T-helper 2 cell treated with Interferon-gamma antibody and Interleukin-4, amounts not matched to agents 100 ng/mL and 5 ng/mL, for 36 hours (primary cell): ENCODE data around the gene TCF12. TPM values are rescaled to one million over a fixed set of nuclear protein-coding genes. Genes with fewer than 3 reads are reported as not detected.

Source experiments
- intact Hi-C: fragments of 100-400 bp; cut with micrococcal nuclease; formaldehyde crosslinking; loops from one replicate; pipeline ENCODE4 v1.15.1; 2023
- total RNA-seq: library from RNA; stranded (reverse); gene quantifications from 2 replicates; pipeline ENCODE4 v1.2.3, GENCODE V29; 2022

TCF12 gene
- total RNA-seq, 1 donor from 2014 or later: 68.8 TPM

DNA sequence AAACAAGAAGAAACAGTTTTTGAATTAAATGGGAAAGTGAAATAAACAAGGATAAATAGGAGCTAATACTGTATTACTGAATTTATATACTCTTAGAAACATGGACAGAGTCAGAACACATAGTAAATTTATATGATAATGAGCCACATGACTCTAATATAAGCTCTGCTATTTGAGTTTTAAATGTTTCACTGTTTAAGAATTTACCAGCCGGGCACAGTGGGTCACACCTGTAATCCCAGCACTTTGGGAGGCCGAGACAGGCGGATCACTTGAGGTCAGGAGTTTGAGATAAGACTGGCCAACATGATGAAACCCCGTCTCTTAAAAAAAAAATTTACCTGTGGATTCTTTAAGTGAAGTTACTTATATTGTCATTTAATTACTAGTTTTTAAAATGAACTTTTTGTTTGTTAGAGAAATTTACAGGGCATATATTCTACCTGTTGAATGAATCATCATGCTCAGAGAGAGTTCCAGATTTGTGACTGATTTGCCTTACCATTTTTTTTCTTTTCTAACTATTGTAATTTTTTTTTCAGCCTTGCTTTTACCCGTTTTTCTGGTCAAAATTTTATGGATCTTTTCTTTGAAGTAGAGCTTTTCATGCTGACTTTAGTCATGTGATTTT is 125.7 kb downstream of the TCF12 start:
- intact Hi-C loops: no loop called here

DNA sequence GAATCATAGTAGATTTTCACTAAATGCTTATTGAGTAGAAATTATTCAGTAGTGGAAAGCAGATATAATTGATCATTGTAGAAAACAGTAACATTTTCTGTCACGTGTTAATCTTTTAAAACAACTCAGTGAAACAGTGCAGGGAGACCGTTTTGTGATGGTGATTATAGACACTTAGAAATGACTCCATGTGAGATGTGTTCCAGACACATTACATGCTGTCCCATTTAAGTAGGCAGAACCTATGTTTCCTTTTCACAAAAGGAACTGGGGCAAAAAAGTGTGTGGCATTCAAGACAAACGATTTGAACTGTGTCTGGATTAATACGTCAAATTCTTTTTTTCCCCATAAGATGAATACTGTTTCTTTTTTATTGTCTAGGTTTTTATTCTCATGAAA is 126.5 kb downstream of the TCF12 start:
- intact Hi-C loops: no loop called here

DNA sequence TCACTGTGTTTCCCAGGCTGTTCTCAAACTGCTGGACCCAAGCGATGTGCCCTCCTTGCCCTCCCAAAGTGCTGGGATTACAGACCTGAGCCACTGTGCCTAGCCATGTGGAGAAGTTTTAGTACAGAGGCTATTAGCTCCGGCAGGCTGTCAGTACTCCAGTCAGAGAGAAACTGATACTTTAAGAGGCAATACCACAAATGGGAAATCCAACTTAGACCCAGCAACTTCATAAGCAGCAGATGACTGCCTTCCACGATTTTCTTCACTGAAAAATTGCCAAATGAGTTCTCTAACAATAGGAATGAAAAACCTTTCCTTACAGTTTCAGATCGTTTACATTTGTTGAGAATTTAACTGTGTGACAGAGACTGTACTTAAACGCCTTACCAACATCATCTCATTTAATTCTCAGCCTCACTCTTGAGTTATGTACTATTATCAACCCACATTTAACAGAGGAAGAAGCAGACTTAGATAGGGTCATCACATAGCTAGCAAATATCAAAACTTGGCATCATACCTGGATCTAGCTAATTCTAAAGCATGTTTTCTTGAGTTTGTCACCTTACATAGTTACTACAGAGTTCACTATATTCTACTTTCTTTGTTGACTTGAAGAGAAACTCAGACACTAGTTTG is 127.4 kb downstream of the TCF12 start:
- intact Hi-C loops: no loop called here

DNA sequence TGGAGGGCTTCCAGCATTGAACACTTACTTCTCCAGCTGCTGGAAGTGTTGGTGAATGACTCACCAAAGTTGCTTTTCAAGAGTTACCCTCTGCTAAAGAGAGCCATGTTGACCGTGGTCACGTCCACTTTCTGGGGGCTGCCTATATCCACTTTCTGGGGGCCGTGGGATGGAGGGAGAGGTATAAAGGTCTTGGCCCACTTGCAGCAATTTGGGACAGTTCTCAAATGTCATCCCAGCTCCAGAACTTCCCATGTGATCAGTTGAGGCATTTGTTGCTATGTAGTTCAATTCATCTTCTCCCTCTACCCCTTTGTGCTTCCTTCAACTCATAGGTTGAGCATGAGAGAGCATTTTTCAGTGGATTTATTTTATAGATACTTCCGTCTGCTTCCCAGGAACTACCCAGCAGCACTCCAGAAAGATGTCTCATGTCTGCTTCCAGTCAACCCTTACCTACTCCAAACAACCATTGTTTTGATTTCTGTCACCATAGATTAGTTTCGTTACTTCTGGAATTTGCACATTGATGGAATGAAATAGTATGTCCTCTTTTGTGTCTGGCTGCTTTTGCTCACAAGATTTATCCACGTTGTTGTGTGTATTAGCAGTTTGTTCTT is 130.6 kb downstream of the TCF12 start:
- intact Hi-C loops: no loop called here

DNA sequence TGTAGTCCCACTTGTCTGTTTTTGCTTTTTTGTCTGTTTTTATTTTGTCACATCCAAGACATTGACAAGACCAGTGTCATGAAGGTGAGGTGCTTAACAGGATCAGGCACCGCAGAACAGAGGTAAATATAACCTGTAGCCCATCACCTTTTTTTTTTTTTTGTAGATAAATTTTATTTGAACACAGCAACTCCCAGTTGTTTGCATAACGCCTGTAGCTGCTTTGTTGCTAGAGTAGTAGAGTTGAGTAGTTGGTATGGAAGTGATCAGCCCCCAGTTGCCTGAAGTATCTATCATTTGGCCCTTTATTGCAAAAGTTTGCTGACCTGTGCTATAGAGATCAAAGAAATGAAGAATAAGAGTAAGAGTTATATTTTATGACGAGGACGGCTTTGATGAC is 135.0 kb downstream of the TCF12 start:
- intact Hi-C loops: no loop called here

DNA sequence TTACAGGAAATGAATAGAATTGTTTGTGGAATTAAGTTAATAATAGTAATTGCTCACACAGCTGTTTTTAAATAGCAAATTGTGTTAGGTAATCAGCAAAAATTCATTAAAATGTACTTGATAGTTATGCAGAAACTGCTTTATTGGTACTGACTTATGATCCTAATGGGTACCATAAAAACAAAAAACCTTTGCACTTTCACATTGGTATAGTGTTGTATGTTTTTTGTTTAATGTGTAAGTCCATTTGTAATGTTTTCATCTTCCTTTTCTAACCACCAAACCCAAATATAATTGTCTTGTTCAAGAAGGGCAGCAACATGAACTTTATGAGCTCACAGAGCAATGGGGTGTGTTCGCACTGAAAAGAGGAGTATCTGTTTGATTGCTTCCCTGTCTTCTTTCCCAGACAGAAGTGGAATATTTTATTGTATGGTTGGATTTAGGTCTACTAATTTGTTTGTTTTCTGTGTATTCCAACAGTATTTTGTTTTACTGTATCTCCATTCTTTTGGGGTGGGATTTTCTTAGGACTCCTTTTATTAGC is 135.8 kb downstream of the TCF12 start:
- intact Hi-C loops: no loop called here

DNA sequence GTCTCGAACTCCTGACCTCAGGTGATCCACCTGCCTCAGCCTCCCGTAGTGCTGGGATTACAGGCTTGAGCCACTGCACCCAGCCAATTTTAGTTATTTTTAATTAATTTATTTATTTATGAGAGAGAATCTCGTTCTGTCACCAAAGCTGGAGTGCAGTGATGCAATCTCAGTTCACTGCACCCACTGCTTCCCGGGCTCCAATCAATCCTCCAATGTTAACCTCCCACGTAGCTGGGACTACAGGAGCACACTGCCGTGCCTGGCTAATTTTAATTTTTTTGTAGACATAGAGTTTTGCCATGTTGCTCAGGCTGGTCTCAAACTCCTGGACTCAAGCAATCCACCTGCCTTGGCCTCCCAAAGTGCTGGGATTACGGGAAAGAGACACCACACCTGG is 137.9 kb downstream of the TCF12 start:
- intact Hi-C loops: no loop called here

DNA sequence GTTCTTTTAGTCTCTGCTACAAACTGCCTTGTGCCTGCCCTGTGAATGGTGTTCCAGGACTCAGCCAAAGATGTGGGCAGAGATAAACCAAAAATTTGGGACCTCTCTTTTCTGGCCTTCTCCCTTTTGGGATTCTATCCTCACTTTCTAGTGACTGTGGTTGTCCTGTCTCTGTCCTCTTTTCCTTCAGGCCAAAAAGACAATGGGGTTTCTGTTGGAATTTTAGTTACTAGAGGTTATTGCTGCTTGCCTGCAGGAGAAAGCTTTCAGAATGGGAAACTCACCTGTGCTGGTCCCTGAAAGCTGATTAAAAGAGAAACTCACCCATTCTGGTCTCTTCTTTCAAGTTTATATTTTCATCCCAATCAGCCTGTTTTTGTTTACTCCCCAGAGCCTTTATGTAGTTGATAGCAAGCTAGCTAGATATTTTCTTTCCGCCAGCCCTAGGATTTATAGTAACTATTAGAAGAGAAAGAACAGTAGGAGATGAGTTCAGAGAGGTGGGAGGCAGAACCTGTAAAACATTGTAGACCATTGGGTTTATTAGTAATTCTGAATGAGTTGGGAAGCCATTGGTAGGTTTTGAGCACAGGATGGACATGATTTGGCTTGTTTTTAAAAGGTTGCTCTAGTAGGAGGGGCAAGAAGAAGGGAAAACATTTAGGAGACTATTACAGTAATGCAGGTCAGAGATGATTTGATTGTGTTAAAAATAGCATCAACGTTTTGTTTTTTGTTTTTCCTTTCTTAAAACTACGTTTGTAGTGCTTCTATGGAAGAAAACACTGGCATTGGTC is 138.9 kb downstream of the TCF12 start:
- intact Hi-C loops: no loop called here

DNA sequence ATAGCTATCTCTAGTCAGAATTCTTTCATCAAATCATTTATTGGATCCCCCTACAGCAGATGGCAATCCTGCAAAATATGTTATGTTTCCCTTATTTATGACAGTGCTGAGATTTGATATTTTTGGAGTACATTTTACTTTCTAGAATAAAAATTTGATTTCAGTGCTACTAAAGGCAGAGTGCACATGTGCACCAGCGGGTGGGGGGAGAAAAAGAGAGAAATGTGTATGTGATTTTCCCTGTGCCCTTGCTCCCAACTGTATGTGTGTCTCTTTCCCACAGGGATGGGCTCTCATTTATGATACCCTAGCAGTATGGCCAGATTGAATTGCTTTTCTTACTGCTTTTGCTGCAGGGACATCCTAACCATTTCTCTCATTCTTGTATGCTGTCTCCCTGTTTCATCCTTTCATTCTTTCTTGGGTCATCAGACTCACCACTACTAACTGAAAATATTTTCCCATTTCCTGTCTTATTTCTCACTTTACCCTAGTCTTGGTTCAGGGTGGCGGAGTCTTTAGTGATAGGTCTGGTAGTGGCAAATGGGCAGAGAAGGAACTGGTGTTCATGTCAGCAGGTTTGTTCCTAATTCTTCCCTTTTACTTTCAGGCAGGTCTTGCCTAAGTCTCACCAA is 140.7 kb downstream of the TCF12 start:
- intact Hi-C loops: no loop called here

DNA sequence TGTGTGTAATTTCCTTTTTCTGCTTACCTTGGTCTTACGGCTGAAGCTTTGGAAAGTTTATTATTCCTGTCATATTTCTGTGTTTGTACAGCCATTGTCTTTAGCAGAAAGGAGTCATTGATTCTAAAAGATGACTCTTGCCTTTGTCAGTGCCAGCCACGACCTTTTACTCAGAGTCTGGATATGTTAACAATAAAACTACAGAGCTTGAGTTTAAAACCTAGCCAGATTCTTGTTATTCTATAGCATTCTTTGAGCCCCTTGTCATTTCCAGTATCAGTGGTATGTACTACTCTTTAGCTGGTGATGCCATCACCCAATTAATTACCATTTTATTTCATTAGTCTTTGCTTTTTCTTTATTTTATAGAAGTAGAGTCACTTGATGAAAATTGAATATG is 142.4 kb downstream of the TCF12 start:
- intact Hi-C loops: no loop called here

DNA sequence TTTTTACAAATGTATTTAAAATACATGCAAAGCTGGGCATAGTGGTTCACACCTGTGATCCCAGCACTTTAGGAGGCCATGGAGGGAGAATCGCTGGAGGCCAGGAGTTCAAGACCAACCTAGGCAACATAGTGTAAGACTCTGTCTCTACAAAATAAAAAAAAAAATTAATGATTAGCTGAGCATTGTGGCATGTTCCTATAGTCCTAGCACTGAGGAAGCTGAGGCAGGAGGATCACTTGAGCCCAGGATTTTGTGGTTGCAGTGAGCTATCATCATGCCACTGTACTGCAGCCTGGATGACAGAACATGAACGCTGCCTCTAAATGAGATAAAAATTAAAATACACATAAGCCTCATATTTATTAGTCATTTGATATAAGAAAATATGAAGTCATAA is 142.8 kb downstream of the TCF12 start:
- intact Hi-C loops: no loop called here

DNA sequence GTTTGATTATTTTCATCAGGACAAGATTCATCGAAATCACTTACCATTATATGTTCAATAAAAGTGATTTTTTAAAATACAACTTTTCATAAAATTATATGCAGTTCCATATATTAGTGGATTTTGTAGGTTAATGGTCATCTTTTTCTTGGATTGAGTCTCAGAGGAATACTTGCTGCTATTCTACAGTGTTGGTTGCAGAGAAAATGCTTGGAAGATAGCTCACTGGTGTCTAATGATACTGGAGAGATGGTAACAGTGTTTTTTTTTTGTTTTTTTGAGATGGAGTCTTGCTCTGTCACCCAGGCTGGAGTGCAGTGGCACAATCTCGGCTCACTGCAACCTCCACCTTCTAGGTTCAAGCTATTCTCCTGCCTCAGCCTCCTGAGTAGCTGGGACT is 143.3 kb downstream of the TCF12 start:
- intact Hi-C loops: no loop called here

DNA sequence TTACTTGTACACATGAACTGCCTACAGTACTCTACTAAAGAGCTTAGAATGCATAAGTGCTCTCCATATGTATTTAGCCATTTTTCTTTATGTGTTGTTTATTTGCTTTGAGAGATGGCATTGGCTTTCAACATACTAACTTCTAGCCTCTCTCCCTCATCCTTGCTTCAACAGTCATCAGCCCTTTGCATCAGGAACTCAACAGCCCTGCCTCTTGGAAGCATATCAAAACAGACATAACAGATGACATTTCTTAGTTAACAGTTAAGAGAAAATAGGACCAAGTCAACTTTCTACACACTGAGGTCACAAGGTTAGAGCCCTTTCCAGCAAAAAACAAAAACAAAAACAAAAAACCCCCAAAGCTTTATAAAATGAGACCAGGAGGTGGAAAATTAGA is 145.6 kb downstream of the TCF12 start:
- intact Hi-C loops: no loop called here

DNA sequence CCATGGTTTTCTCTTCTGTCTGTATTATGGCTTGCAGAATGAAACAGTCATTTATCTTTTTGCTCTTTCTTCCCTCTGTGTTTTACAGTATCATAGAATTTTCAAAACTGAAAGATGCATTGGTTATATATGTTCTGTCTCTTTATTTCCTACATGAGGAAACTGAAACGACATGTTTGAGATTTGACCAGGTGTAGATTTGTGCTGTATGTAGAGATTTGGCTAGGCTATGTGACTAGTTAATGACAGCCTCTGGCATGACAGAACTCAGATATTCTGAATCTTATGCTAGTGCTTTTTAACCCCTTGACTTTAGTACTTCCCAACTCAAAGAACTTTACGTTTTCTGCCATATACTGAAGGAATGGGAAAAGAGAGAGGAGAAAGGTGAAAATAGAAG is 151.0 kb downstream of the TCF12 start:
- intact Hi-C loops: no loop called here

DNA sequence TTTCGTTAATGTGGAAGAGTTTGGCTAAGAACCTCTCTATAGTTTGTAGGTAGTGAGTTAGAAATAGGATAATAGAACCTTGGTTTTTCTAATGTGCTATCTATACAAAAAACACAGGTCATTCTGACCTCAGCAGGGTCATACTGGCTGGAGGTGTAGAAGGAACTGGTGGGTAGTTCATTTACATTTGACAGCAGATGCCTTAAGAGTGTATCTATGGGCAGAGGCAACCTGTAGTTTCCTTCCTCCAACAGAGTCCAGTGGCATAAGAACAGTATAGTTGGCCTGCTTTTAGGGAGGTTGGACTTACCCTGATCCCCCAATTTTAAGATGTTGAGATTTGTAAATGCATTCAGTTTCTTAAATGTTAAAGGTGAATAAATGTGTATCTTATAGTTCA is 152.2 kb downstream of the TCF12 start:
- intact Hi-C loops: no loop called here

DNA sequence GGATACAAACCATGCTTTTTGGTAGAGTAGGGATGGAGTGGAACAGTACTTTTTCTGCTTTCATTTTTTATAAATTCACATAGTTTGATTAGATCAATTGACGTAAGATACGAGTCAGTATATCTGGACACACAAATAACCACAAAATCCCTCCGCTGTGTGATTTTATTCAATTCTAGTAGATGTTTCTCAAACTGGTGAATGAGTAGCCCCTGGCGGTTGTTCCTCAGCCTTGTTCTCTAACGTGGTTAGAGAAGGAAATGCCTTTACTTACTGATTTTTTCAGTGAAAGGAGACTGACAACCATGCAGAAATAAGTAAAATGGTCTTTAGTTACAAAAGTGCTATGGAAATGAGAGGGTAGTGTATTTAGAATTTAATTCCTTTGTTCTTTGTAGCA is 161.0 kb downstream of the TCF12 start:
- intact Hi-C loops: no loop called here

DNA sequence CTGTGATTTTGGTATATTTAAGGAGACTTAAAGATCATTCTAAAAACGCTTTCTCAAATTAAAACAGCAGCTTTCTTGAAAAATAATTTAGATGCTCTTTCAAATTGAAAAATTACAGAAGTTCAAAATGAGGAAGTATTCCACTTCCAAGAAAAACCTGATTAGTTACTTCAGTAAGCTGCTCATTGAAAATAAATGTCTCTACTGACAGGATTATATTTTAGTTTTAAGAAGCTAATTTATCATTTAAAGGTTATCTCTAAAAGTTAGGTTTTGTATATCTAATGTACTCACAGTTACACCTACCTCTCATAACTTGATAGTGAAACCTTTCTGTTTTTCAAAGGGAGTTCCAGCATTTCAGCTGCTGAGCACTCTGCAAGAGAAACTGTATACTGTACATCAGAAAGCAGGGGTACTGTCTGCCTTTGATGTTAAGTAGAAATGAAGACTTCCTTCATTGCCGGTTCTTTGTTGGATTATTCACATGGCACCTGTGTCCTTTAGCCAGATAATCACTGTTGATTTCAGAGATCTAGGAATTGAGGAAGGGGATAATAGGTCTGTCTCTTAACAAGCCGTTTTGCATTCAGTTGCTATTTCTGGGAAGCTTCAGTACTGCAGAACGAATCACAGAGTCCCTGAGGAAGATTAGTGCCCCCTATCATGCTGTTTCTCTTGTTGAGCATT is 161.6 kb downstream of the TCF12 start:
- intact Hi-C loops: no loop called here

DNA sequence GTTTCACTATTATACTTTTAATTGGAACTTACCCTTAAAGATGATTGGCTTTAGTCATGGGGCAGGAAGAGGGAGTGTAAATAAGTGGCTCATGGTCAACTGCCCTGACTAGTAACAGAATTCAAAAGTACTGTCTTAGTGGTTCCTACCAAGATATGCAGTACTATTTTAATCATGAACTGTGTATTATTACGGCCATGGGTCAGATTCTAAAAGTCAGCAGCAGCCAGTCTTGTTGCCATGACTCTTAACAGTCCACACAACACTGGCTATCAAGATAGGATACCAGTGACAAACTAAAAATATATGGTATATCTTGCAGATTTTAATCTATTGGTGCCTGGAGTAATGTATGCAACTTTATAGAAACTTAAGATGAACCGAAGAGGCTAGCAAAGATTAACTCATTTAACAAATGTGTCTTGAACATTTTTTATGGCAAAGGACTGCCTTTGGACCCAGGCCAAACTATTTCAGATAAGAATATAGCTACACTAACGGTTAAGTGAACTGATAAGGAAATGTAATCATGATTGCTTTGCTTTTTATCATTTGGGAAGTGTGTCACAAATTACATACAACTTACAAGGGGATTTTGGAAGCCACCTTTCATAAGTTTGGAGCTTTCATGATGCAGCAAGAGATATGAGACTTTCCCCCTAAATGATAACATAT is 163.7 kb downstream of the TCF12 start:
- intact Hi-C loops: no loop called here

DNA sequence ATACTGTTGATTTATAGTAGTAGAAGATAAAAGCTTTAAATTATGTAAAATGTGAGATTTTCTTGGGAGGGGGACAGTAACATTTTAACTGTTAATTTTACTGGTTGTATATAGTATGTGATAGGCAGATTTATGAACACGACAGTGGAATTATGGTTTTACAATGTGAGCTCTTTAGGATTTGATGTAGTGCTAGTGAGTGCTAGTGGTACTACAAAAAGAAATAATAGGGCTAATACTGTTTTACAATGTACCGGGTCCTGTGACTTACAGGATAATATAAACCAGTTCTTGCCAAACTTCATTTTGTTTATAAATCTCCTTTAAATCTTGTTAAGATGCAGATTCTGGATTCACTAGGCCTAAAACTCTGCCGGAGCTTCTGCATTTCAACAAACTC is 165.7 kb downstream of the TCF12 start:
- intact Hi-C loops: no loop called here

DNA sequence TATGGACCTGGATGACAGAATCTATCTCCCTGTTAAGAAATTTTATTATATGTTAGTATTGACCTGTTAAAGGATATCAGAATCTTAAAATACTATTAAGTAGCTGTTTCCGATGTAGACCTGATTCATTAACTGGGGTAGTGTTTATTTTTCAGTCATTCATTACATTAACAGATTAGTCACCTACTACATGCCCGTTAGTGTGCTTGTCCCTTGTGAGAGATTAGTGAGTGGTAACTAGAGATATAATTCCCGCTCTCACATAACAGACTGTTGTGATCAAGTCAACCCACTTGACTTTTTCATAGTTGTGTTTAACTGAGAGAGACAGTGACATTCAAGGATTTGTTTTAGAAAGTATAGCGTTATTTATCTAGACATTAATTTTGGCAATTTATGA is 166.8 kb downstream of the TCF12 start:
- intact Hi-C loops: no loop called here
